ENCODE results near the gene PKIG. TPM values are rescaled to one million over a fixed set of nuclear protein-coding genes. Genes with fewer than 3 reads are reported as not detected.
A peak's percentile ranks its signal among the peaks of the same experiment; 100 is the strongest.
"Not testable (repeated sequence)": the region's sequence is repeated elsewhere in the genome, so short reads cannot be mapped to it uniquely, and the experiment has no call there.

Gene PKIG
- total RNA-seq, 2 experiments from 2014 or later: 4.6 to 4.7 TPM

DNA sequence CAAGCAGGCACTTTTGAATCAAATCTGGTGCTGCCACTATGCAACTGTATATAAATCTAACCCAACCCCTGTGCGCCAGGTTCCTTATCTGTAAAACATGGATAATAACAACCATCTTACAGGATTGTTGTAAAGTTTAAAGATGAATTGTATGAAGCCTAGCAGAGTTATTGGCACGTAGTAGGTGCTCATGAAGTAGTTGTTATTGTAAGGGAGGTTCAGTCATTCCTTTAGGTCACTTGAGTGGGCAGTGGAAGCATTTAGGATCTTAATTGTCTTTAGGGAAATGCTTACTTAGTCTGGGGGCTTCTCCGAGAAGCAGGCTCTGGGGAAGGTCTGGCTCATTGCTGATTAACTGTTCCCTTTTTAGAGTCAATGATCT lies 29.8 kb upstream of the PKIG start:
- H3K4me1 Mint-ChIP-seq (ENCODE audit: low read depth): peaks cover 19% of the 10 kb centered on the region
- intact Hi-C loops (cut with micrococcal nuclease): loop anchor here (2.0 kb wide), 2 partner anchors 20 to 30 kb away; partner anchors contain the start of gene SERINC3
- H3K36me3 Mint-ChIP-seq (ENCODE audit: low read depth): no peaks in the 10 kb centered on the region
- H3K27me3 Mint-ChIP-seq (ENCODE audit: low read depth): no peaks in the 10 kb centered on the region
- no peak for DNase-seq
- CTCF ChIA-PET: no interaction called here
- no peaks in the 10 kb centered on the region for H3K9me3 Mint-ChIP-seq
- peak overlapping the region; percentile 57 for H3K27ac Mint-ChIP-seq
- H3K4me3 Mint-ChIP-seq: no peak overlapping the region

DNA sequence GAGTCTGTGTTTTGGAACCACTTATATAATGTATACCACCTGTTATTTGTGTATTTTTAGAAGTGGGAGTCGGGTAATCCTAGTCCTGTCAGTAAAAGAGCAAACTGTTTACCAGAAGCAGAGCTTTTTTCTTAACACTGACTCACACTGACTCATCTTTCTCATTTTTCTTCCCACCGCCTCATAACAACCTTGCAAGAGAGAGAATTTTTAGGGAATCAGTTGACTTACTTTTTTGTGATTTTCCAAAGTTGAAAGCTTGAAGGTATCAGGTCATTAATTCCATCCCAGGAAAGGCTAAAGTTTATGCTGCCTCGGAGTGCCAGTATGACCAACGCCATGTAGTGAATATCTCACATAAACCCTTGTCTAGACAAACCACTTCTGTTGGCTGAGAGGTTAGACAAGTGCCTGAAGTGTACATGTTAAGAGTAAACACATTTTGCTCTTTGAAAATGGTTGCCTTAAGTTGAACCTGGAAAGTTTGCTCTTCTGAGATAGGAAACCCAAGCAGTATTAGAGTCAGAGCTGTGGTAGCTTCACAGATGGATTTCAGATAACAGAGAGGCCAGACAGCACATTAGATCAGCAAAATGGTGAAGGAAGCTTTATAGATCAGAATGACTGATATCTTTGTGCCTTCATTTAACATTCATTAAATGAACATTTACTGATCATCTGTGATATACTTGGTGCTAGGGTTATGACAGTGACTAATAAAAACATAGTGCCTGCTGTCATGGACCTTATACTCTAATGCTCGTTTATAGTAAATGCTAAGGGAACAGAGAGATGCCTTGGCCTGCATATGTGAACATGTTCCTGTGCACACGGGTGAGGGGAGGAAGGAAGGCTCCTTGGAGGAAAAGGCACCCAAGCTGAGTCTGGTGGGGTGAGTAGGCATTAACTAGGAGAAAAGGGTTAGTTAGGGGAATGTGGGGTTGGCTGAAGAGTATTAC lies 29.1 kb upstream of the PKIG start:
- intact Hi-C loops (cut with micrococcal nuclease): loop anchor here (2.0 kb wide), 2 partner anchors 20 to 30 kb away; partner anchors contain the start of gene SERINC3
- Mint-ChIP-seq H3K27ac (peak overlapping the region; percentile 57), H3K9me3 (no peaks in the 10 kb centered on the region), H3K4me3 (no peak overlapping the region), H3K4me1 (ENCODE audit: low read depth) (peaks cover 19% of the 10 kb centered on the region), H3K27me3 (ENCODE audit: low read depth) (no peaks in the 10 kb centered on the region), H3K36me3 (ENCODE audit: low read depth) (no peaks in the 10 kb centered on the region)
- no peak for DNase-seq
- CTCF ChIA-PET: interaction anchor here (0.5 to 1.4 kb wide), 5 partner anchors 11 to 336 kb away, joined by 3 to 6 read pairs (median 3); no protein-coding TSS in a partner anchor

DNA sequence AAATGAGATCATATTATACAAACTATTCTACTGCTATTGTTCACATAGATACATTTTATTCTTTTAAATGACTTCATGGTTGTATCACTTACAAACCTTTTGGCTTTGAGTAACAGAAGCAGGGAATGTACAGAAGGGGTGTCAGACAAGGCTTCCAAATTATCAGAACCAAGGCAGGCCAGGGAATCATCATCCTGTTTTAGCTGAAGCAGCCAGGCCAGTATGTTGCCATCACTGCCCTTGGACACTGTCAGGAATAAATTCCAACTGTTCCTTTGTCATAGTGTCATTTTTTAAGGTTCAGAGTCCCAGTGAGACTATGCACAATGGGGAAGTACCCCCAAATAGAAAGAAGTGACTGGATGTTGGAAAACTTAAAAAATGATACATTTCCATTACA lies 23.1 kb upstream of the PKIG start:
- DNase-seq: no peak
- no peaks in the 10 kb centered on the region for H3K4me1 Mint-ChIP-seq (ENCODE audit: low read depth)
- no peaks in the 10 kb centered on the region for H3K36me3 Mint-ChIP-seq (ENCODE audit: low read depth)
- H3K4me3 Mint-ChIP-seq: no peak overlapping the region
- intact Hi-C loops (cut with micrococcal nuclease): no loop called here
- CTCF ChIA-PET: no interaction called here
- no peaks in the 10 kb centered on the region for H3K27me3 Mint-ChIP-seq (ENCODE audit: low read depth)
- no peak overlapping the region for H3K27ac Mint-ChIP-seq
- H3K9me3 Mint-ChIP-seq: no peaks in the 10 kb centered on the region

DNA sequence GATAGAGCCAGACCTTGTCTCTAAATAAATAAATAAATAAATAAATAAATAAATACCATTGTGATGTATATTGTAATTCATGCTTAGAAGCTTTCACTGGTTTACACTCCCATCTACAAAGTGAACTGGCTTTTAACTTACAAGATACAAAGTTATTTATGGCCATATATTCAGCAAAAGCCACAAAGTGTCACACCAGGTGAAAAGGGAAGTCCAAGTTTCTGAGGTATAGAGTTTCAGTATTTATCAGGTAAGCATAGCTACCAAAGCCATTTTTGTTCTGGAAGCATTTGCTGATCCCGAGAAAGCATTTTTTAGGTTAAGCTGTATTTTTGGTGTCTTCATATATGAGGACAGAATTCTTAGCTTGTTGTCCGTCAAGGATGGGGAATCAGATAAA lies 22.1 kb upstream of the PKIG start:
- H3K4me1 Mint-ChIP-seq (ENCODE audit: low read depth): no peaks in the 10 kb centered on the region
- CTCF ChIA-PET: interaction anchor here (0.7 kb wide), 1 partner anchor 43 kb away, joined by 3 read pairs; no protein-coding TSS in a partner anchor
- no peaks in the 10 kb centered on the region for H3K27me3 Mint-ChIP-seq (ENCODE audit: low read depth)
- no peaks in the 10 kb centered on the region for H3K9me3 Mint-ChIP-seq
- no peak overlapping the region for H3K4me3 Mint-ChIP-seq
- H3K27ac Mint-ChIP-seq: no peak overlapping the region
- no peak for DNase-seq
- intact Hi-C loops (cut with micrococcal nuclease): no loop called here
- H3K36me3 Mint-ChIP-seq (ENCODE audit: low read depth): no peaks in the 10 kb centered on the region

DNA sequence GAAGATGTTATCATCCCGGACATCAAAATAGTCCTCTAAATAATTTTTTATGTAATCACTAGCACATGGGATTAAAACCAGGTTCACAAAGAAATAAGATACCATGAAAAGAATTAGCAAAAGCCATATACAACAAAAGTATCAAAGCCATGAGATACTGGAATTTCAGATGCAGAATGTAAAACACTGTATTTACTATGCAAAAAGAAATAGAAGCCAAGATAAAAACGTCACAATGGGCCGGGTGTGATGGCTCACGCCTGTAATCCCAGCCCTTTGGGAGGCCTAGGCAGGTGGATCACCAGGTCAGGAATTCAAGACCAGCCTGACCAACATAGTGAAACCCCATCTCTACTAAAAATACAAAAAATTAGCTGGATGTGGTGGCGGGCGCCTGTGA lies 21.6 kb upstream of the PKIG start:
- CTCF ChIA-PET: interaction anchor here (0.7 kb wide), 1 partner anchor 42 kb away, joined by 3 read pairs; no protein-coding TSS in a partner anchor
- H3K27ac Mint-ChIP-seq: not testable (repeated sequence)

DNA sequence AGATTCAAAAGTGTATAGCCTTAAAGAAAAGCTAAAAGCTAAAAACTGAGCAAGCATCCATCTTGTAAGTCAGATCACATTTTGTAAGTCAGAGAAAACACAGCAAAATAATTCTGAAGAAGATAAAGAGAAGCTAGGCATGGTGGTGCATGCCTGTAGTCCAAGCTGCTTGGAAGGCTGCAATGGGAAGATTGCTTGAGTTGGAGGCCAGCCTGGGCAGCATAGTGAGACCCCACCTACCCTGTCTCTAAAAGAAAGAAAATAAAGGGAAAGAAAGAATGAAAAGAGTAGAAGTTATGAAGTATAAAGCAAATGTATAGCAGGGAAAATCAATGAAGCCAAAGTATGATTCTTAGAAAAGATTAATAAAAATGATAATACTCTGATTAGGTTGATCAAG lies 20.5 kb upstream of the PKIG start:
- Mint-ChIP-seq H3K27ac (no peak overlapping the region), H3K9me3 (no peaks in the 10 kb centered on the region), H3K4me3 (no peak overlapping the region), H3K36me3 (ENCODE audit: low read depth) (no peaks in the 10 kb centered on the region), H3K27me3 (ENCODE audit: low read depth) (no peaks in the 10 kb centered on the region), H3K4me1 (ENCODE audit: low read depth) (no peaks in the 10 kb centered on the region)
- intact Hi-C loops (cut with micrococcal nuclease): no loop called here
- no peak for DNase-seq
- CTCF ChIA-PET: no interaction called here

More for the DNA sequence above, 21.6 kb upstream of the PKIG start:
- H3K27me3 Mint-ChIP-seq (ENCODE audit: low read depth); H3K4me3 Mint-ChIP-seq; H3K9me3 Mint-ChIP-seq; DNase-seq; H3K4me1 Mint-ChIP-seq (ENCODE audit: low read depth); H3K36me3 Mint-ChIP-seq (ENCODE audit: low read depth); intact Hi-C loops (cut with micrococcal nuclease): not testable (repeated sequence)

DNA sequence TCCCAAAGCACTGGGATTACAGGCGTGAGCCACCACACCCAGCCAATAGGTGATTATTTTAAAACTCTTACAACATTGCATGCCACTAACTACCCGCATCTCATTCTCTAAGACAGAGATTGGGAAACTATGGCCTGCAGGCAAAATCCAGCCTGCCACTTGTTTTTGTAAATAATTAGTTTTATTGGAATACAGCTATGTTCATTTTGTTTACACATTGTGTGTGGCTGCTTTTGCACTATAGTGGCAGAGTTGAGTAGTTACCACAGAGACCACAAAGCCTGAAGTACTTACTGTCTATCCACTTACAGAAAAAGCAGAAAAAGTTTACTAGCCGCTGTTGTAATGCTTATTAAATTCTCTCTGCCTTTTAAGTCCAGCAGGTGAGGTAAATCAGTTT lies 16.4 kb upstream of the PKIG start:
- DNase-seq: no peak
- intact Hi-C loops (cut with micrococcal nuclease): no loop called here
- no peak overlapping the region for H3K4me3 Mint-ChIP-seq
- H3K4me1 Mint-ChIP-seq (ENCODE audit: low read depth): peaks cover 2% of the 10 kb centered on the region
- no peaks in the 10 kb centered on the region for H3K36me3 Mint-ChIP-seq (ENCODE audit: low read depth)
- CTCF ChIA-PET: no interaction called here
- H3K9me3 Mint-ChIP-seq: no peaks in the 10 kb centered on the region
- no peak overlapping the region for H3K27ac Mint-ChIP-seq
- H3K27me3 Mint-ChIP-seq (ENCODE audit: low read depth): no peaks in the 10 kb centered on the region

DNA sequence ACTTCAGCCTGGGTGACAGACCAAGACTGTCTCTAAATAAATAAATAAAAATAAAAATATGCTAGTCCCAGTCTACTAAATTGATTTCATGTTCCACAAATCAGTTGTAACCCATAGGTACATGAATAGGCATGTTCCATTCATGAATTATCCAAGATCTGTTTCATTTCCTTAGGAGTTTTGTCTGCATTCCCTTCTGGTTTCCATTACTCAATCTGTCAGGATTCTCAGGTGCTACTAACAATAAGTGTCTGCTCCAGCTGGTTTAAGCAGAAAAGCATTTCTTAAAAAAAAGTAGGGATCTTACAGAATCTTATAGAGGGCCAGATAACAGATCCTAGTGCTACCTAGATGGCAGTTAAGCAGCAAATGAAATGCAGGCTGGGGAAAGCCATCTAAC lies 15.6 kb upstream of the PKIG start:
- Mint-ChIP-seq H3K27me3 (ENCODE audit: low read depth) (no peaks in the 10 kb centered on the region), H3K36me3 (ENCODE audit: low read depth) (no peaks in the 10 kb centered on the region), H3K27ac (no peak overlapping the region), H3K4me3 (no peak overlapping the region), H3K9me3 (no peaks in the 10 kb centered on the region), H3K4me1 (ENCODE audit: low read depth) (peaks cover 4% of the 10 kb centered on the region)
- intact Hi-C loops (cut with micrococcal nuclease): no loop called here
- CTCF ChIA-PET: interaction anchor here (0.7 kb wide), 1 partner anchor 72 kb away, joined by 3 read pairs; no protein-coding TSS in a partner anchor
- DNase-seq: no peak

DNA sequence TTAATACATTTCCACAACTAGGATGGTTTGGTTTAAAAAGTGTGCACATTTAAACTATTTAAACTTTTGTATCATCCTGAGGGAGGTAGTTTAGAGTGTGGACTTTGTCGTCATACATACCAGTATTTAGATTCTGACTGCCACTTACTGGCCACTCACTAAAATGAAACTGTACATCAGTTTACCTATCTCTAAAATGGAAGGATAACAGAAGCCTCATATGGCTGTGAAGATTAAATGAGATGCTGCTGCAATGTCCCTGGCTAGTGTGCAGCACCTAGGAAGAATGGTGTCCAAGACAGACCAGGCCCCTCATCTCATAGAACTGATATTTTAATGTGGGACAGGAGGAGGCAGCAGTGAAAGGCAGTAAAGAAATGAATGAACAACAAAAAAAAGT lies 12.0 kb upstream of the PKIG start:
- intact Hi-C loops (cut with micrococcal nuclease): no loop called here

DNA sequence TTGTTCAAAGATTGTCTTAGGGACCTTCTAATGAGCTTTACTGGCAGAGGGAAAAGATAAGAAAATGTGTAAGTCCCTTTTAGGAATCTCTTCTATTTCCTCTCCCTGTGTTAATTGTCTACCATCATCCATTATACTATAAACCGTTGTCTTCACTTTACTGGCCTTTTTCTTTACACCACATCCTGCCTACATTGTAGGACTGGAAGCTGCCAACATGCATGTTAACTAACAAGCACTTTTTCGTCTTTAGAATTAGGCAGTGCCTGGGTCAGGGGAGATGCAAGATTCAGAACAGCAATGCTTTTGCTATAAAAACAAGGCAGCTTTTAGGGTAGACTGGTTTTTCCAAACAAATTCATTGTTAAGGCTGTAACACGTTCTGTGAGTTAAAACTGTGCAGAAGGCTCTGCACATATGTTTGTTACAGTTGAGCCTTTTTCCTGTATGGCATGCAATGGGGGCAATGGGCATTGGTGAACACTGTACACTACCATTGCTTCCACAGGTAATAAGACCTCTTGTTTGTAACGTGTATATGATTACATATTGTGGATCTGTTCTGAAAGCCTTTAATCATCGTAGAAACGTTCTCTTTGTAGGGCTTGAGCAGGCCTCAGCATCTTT lies 10.9 kb upstream of the PKIG start:
- no peaks in the 10 kb centered on the region for H3K36me3 Mint-ChIP-seq (ENCODE audit: low read depth)
- H3K4me3 Mint-ChIP-seq: no peak overlapping the region
- intact Hi-C loops (cut with micrococcal nuclease): no loop called here
- no peak overlapping the region for H3K27ac Mint-ChIP-seq
- H3K9me3 Mint-ChIP-seq: no peaks in the 10 kb centered on the region
- DNase-seq: no peak
- no peaks in the 10 kb centered on the region for H3K27me3 Mint-ChIP-seq (ENCODE audit: low read depth)
- CTCF ChIA-PET: interaction anchor here (0.7 to 1.7 kb wide), 3 partner anchors 22 to 103 kb away, joined by 3 to 5 read pairs (median 3); no protein-coding TSS in a partner anchor
- H3K4me1 Mint-ChIP-seq (ENCODE audit: low read depth): peaks cover 8% of the 10 kb centered on the region

More for the DNA sequence above, 12.0 kb upstream of the PKIG start:
- Mint-ChIP-seq H3K27me3 (ENCODE audit: low read depth) (no peaks in the 10 kb centered on the region), H3K4me3 (no peak overlapping the region), H3K27ac (no peak overlapping the region), H3K4me1 (ENCODE audit: low read depth) (peaks cover 4% of the 10 kb centered on the region), H3K9me3 (no peaks in the 10 kb centered on the region), H3K36me3 (ENCODE audit: low read depth) (no peaks in the 10 kb centered on the region)
- CTCF ChIA-PET: interaction anchor here (1.7 kb wide), 1 partner anchor 28 kb away, joined by 5 read pairs; no protein-coding TSS in a partner anchor
- no peak for DNase-seq

DNA sequence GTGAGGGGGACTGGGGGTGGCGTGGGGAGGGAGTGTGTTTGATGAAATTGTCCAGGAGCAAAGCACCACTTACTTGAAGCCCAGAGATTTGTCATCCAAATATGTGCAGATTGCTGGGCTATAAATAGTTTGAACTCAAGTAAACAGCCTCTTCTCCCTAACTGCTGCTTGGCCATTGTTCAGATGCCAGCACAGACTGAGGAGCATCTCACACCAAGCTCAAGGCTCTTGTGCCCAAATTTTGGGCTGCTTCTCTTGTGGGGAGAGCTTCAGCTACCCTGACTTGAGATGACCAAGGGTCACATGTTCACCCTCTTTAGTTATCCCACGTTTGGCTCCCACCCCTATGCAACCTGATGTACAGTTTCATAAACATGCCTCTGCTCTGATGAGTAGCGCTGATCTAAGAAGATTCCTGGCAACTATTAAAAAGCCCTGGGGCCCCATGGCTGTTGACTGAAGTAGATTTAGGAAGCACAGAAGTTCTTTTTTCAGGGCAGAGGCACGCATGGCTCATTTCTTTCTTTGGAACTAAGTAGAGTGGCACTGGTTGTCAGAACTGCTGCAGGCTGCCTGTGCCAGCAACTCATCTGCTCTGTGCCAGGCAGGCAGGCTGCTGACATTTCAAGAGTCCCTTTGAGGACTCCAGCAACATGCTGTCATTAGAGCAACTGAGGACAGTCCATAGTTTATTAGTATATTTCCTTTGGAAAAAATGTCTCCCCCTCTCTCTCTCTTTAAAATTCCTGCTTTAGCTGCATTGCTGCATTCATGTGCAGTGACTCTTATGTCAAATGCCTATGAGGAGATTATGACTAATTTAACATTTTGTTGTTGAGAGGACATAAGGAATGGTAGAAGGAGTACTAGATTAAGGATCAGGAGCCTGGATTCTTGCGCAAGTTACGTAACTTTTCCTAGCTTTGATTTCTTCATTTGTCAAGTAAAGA lies 9.6 kb upstream of the PKIG start:
- Mint-ChIP-seq H3K4me1 (ENCODE audit: low read depth) (peaks cover 17% of the 10 kb centered on the region), H3K36me3 (ENCODE audit: low read depth) (no peaks in the 10 kb centered on the region), H3K9me3 (no peaks in the 10 kb centered on the region), H3K27ac (no peak overlapping the region), H3K27me3 (ENCODE audit: low read depth) (no peaks in the 10 kb centered on the region), H3K4me3 (no peak overlapping the region)
- CTCF ChIA-PET: interaction anchor here (1.2 kb wide), 1 partner anchor 63 kb away, joined by 3 read pairs; no protein-coding TSS in a partner anchor
- intact Hi-C loops (cut with micrococcal nuclease): no loop called here
- DNase-seq: no peak

DNA sequence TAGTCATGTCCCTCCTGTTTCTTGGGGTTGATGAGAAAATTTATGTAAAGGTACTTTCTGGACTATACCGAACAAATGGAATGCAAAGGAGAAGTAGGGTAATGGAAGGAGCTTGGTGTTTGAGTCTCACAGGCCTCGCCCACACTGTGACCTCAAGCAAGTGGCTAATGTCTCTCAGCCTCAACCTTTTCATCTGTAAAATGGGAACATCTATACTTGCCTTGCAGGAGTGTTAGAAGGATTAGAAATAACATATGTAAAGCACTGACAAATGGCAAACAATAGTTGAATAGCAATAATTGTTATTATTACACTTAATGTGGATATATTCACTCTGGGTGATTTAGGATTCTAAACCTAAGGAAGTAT lies 8.9 kb upstream of the PKIG start:
- no peak overlapping the region for H3K27ac Mint-ChIP-seq
- no peak for DNase-seq
- H3K27me3 Mint-ChIP-seq (ENCODE audit: low read depth): no peaks in the 10 kb centered on the region
- no peaks in the 10 kb centered on the region for H3K9me3 Mint-ChIP-seq
- H3K36me3 Mint-ChIP-seq (ENCODE audit: low read depth): no peaks in the 10 kb centered on the region
- intact Hi-C loops (cut with micrococcal nuclease): no loop called here
- H3K4me1 Mint-ChIP-seq (ENCODE audit: low read depth): peaks cover 17% of the 10 kb centered on the region
- no peak overlapping the region for H3K4me3 Mint-ChIP-seq
- CTCF ChIA-PET: interaction anchor here (1.2 kb wide), 1 partner anchor 62 kb away, joined by 3 read pairs; no protein-coding TSS in a partner anchor
